HG03280 (cell line): Measurements from ENCODE around the gene POLR1B.
"Not testable (repeated sequence)": the region's sequence is repeated elsewhere in the genome, so short reads cannot be mapped to it uniquely, and the experiment has no call there.

Experiments used
- ATAC-seq: cut with Tn5 transposase; IDR thresholded peaks from one replicate; pipeline ENCODE4 v1.9.1; 2021; ENCODE audit warnings: mild to moderate bottlenecking, moderate library complexity; ENCODE audit not compliant: unreplicated experiment

The POLR1B gene

DNA sequence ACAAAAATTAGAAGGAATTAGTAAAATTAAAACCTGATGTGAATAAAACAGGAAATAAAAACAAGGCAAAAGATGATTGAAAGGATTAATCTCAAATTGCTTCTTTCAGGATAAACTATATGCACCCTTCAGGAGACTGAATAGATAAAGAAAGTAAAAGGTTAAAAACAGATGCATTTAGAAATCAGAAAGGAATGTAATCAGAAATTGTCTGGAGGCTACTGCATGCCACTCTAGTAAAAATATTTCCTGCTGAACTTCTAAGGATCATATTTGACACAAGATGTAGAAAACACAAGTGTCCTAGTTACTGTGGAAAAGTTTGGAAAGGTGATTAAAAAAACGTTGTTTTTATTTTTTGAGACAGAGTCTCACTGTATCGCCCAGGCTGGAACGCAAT is 58.4 kb downstream of the POLR1B start:
- no peak for ATAC-seq

GRCh38 chr2:112601754-112602153 is 59.5 kb downstream of the POLR1B start:
- no peak for ATAC-seq

GRCh38 chr2:112602917-112603316 is 60.7 kb downstream of the POLR1B start:
- ATAC-seq = no peak

- no peak for ATAC-seq
Observed at GRCh38 chr2:112603731-112604130, 61.5 kb downstream of the POLR1B start.

GRCh38 chr2:112604952-112605351 is 62.7 kb downstream of the POLR1B start:
- no peak for ATAC-seq

- ATAC-seq = no peak
Observed at GRCh38 chr2:112605926-112606325, 63.7 kb downstream of the POLR1B start.

DNA sequence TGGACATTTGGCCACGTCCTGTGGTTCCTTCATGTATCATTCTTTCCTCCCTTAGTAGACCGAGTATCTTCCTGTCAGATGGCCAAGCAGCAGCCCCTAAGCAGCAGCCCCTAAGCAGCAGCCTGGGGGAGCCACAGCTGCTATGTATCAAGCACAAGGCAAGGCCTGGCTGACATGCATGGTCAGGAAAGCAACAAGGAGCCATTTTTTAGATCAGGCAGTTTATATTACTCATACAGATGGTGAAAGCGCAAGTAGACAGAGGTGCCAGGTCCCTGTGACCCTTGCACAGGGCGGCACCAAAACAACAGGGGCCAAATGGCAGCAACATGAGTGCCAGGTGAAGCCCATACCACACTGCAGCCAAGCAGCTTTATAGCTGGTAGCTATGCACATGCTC is 64.3 kb downstream of the POLR1B start:
- ATAC-seq = no peak

- no peak for ATAC-seq
Observed at GRCh38 chr2:112607680-112608438, 65.6 kb downstream of the POLR1B start.

DNA sequence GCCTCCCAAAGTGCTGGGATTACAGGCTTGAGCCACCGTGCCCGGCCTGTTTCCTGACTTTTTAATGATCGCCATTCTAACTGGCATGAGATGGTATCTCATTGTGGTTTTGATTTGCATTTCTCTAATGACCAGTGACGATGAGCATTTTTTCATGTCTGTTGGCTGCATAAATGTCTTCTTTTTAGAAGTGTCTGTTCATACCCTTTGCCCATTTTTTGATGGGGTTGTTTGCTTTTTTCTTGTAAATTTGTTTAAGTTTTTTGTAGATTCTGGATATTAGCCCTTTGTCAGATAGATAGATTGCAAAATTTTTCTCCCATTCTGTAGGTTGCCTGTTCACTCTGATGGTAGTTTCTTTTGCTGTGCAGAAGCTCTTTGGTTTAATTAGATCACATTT is 67.1 kb downstream of the POLR1B start:
- ATAC-seq = not testable (repeated sequence)

- ATAC-seq = not testable (repeated sequence)
Observed at GRCh38 chr2:112612283-112612682, 70.0 kb downstream of the POLR1B start.

- ATAC-seq = no peak
Observed at GRCh38 chr2:112614201-112614840, 72.1 kb downstream of the POLR1B start.

DNA sequence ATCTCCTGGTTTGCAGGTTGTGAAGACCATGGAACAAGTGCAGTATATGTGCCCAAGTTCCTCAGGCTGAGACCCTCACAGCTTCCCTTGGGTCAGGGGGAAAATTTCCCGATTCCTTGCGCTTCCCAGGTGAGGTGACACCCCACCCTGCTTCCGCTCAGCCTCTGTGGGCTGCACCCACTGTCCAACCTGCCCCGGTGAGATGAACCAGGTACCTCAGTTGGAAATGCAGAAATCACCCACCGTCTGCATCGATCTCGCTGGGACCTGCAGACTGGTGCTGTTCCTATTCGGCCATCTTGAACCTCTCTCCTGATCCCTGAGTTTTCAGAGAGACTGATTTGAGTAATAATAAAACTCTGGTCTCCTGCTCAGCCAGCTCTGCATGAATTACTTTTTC is 72.8 kb downstream of the POLR1B start:
- ATAC-seq = no peak

- ATAC-seq = not testable (repeated sequence)
Observed at GRCh38 chr2:112615798-112616197, 73.5 kb downstream of the POLR1B start.

DNA sequence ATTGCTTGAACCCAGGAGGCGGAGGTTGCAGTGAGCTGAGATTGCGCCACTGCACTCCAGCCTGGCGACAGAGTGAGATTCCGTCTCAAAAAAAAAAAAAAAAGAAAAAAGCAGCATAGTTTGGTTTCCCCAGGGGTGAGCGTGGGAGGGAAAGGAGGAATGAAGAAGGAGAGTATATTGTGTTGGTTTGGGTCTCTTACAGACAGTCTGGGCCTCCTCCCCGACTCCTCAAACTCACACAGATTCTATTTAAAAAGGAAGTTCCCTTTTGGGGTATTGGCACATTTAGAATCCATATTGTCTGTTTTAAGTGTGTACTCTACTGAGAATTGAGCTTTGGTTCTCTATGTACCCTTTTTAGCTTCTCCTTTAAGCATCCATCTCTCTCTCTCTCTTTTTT is 76.1 kb downstream of the POLR1B start:
- no peak for ATAC-seq

DNA sequence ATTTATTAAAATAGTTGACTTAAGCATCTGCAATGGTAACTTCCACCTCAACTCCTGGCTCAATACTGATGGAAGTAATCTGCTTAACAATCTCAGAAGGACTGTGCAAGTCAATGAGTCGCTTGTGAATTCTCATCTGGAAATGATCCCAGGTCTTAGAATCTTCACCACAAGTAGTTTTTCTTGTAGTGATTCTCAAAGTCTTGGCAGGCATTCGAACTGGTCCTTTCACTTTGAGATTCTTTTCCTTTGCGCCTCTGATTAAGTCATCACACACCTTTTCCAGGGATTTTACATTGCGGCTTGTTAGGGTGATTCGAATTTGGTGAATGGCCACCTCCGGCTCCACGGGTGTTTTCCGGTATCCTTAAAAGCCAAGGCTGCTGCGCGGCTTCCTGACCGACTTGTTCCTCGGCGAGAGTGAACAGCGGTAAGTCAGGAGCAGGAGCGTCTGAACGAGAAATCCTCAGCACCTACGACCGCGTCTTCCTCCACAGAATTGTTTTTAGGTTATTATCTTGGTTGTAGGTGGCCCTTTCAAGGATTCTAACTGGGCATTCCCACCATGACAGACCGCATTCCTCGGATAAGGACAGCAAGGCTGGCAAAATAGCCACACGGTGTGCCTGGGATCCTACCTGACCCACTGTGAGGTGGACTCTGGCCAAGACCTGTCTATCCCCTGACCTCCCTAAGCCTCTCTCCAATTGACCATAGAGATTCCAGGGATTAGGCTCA is 79.7 kb downstream of the POLR1B start:
- no peak for ATAC-seq

- no peak for ATAC-seq
Observed at GRCh38 chr2:112622528-112622849, 80.2 kb downstream of the POLR1B start.

DNA sequence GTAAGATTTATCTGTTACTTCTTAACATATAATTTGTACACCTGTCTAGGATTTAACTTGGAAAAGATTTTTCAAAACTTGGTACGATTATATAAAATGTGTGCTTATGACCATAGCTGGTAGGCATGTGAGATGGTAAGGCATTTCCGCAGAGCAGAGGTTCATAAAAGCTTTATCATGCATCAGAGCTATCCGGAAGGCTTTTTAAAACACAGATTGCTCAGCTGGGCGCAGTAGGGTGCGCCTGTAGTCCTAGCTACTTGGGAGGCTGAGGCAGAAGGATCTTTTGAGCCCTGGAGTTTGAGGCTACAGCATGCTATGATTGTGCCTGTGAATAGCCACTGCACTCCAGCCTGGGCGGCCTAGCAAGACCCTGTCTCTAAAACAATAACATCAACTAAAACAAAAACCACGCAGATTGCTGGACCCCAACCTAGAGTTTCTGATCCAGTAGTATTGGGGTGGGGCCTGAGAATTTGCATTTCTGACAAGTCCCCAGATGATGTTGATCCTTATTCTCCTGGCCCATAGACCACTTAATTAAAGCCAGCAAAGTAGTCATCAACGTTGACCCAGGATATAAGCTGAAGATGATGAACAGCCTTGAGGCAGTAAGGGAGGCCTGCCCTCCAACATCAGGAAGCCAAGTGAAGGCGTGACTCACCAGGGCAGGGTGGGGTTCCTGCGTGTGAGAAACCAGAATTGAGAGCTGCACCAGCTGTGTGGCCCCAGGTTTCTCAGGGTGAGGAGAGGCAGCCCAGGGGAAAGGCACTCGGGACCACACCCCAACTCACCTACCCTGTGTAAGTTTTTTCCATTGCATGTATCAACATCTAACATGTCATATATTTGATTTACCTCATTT is 81.9 kb downstream of the POLR1B start:
- ATAC-seq = peak; percentile 78

GRCh38 chr2:112625474-112626114 is 83.3 kb downstream of the POLR1B start:
- no peak for ATAC-seq

DNA sequence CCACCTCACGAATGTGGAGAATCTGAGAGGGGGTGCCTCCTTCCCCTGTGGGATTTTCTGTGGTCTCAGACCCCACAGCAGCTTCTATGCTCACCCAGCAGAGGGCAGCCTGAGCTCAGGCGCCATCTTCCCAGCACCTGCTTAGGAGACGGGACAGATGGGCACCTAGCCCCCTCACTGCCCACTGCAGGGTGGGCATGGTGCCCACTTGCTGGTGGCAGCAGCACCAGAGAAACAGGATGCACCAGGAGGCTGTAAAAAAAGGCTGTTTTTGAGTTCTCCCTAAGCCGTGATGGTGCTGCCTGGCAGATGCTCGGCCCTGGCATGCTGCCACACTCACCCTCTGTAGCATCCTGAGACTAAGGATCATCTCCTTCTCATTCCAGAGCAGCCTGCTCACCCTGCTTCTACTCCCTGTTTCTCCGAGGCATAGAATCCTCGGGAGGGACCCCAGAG is 84.4 kb downstream of the POLR1B start:
- ATAC-seq = no peak
